Measurements from ENCODE around the gene PPIL4. TPM values are rescaled to one million over a fixed set of nuclear protein-coding genes. Genes with fewer than 3 reads are reported as not detected.
"Not testable (repeated sequence)": the region's sequence is repeated elsewhere in the genome, so short reads cannot be mapped to it uniquely, and the experiment has no call there.

PPIL4 gene
- polyA plus RNA-seq, 1 experiment, result 2.6 TPM

- no peak for TF ChIP-seq CTCF (IDR thresholded peaks at IDR 0.05; ENCODE audit: insufficient read depth, low read depth, low read length)
- POLR2A ChIA-PET, result no interaction called here
Measured at GRCh38 chr6:149500096-149500495, 45.7 kb downstream of the PPIL4 start.

GRCh38 chr6:149499066-149499465 lies 46.8 kb downstream of the PPIL4 start:
- peak; percentile 8 for DNase-seq (ENCODE audit: low read depth)
- POLR2A ChIA-PET, result no interaction called here
- TF ChIP-seq CTCF (IDR thresholded peaks at IDR 0.05; ENCODE audit: insufficient read depth, low read depth, low read length), result no peak
- no peak overlapping the region for H3K4me3 ChIP-seq (ENCODE audit: low read depth, low read length)
- no peaks in the 10 kb centered on the region for H3K27me3 ChIP-seq (ENCODE audit: control insufficient read depth, insufficient read depth, low read length)
- CTCF ChIA-PET, result interaction anchor here (1.1 kb wide), 1 partner anchor 11 kb away, joined by 3 read pairs; no protein-coding TSS in a partner anchor
- H3K36me3 ChIP-seq (ENCODE audit: control insufficient read depth, insufficient read depth, low read length), result no peaks in the 10 kb centered on the region

More at GRCh38 chr6:149500096-149500495, 45.7 kb downstream of the PPIL4 start:
- CTCF ChIA-PET, result interaction anchor here (0.6 kb wide), 1 partner anchor 18 kb away, joined by 4 read pairs; no protein-coding TSS in a partner anchor
- H3K4me3 ChIP-seq (ENCODE audit: low read depth, low read length), result no peak overlapping the region
- no peaks in the 10 kb centered on the region for H3K27me3 ChIP-seq (ENCODE audit: control insufficient read depth, insufficient read depth, low read length)
- H3K36me3 ChIP-seq (ENCODE audit: control insufficient read depth, insufficient read depth, low read length), result no peaks in the 10 kb centered on the region
- no peak for DNase-seq (ENCODE audit: low read depth)

- POLR2A ChIA-PET, result interaction anchor here (0.5 kb wide), 1 partner anchor 34 kb away, joined by 5 read pairs; no protein-coding TSS in a partner anchor
- TF ChIP-seq CTCF (IDR thresholded peaks at IDR 0.05; ENCODE audit: insufficient read depth, low read depth, low read length), result no peak
- Histone ChIP-seq H3K27me3 (ENCODE audit: control insufficient read depth, insufficient read depth, low read length) (no peaks in the 10 kb centered on the region), H3K4me3 (ENCODE audit: low read depth, low read length) (no peak overlapping the region), H3K36me3 (ENCODE audit: control insufficient read depth, insufficient read depth, low read length) (no peaks in the 10 kb centered on the region)
- DNase-seq (ENCODE audit: low read depth), result no peak
- CTCF ChIA-PET, result interaction anchor here (0.9 to 2.4 kb wide), 4 partner anchors 9 to 471 kb away, joined by 3 to 9 read pairs (median 4); no protein-coding TSS in a partner anchor
Measured at GRCh38 chr6:149497365-149497764, 48.5 kb downstream of the PPIL4 start.

- DNase-seq (ENCODE audit: low read depth), result peak; percentile 22
- not testable (repeated sequence) for H3K27me3 ChIP-seq (ENCODE audit: control insufficient read depth, insufficient read depth, low read length); H3K4me3 ChIP-seq (ENCODE audit: low read depth, low read length); H3K36me3 ChIP-seq (ENCODE audit: control insufficient read depth, insufficient read depth, low read length)
- ChIA-PET POLR2A (interaction anchor here (0.5 kb wide), 1 partner anchor 35 kb away, joined by 5 read pairs; no protein-coding TSS in a partner anchor), CTCF (interaction anchor here (0.9 to 2.4 kb wide), 4 partner anchors 10 to 470 kb away, joined by 3 to 9 read pairs (median 4); no protein-coding TSS in a partner anchor)
Measured at GRCh38 chr6:149496597-149496996, 49.2 kb downstream of the PPIL4 start.

- DNase-seq (ENCODE audit: low read depth); POLR2A ChIA-PET; H3K27me3 ChIP-seq (ENCODE audit: control insufficient read depth, insufficient read depth, low read length); H3K4me3 ChIP-seq (ENCODE audit: low read depth, low read length); H3K36me3 ChIP-seq (ENCODE audit: control insufficient read depth, insufficient read depth, low read length): not testable (repeated sequence)
- CTCF ChIA-PET, result interaction anchor here (1.5 to 2.4 kb wide), 3 partner anchors 9 to 64 kb away, joined by 3 to 9 read pairs (median 5); no protein-coding TSS in a partner anchor
Measured at GRCh38 chr6:149495349-149496016, 50.4 kb downstream of the PPIL4 start.

GRCh38 chr6:149494810-149495209 lies 51.0 kb downstream of the PPIL4 start:
- H3K36me3 ChIP-seq (ENCODE audit: control insufficient read depth, insufficient read depth, low read length); POLR2A ChIA-PET; H3K27me3 ChIP-seq (ENCODE audit: control insufficient read depth, insufficient read depth, low read length); DNase-seq (ENCODE audit: low read depth); H3K4me3 ChIP-seq (ENCODE audit: low read depth, low read length): not testable (repeated sequence)
- CTCF ChIA-PET, result interaction anchor here (1.5 to 2.4 kb wide), 2 partner anchors 12 to 63 kb away, joined by 3 to 5 read pairs; no protein-coding TSS in a partner anchor

All from BJ (cell line).